ENCODE measurements around the gene TMEM129.

- TF ChIP-seq POLR2AphosphoS5 (IDR thresholded peaks at IDR 0.05) = no peak
- TF ChIP-seq, protein P1, sequence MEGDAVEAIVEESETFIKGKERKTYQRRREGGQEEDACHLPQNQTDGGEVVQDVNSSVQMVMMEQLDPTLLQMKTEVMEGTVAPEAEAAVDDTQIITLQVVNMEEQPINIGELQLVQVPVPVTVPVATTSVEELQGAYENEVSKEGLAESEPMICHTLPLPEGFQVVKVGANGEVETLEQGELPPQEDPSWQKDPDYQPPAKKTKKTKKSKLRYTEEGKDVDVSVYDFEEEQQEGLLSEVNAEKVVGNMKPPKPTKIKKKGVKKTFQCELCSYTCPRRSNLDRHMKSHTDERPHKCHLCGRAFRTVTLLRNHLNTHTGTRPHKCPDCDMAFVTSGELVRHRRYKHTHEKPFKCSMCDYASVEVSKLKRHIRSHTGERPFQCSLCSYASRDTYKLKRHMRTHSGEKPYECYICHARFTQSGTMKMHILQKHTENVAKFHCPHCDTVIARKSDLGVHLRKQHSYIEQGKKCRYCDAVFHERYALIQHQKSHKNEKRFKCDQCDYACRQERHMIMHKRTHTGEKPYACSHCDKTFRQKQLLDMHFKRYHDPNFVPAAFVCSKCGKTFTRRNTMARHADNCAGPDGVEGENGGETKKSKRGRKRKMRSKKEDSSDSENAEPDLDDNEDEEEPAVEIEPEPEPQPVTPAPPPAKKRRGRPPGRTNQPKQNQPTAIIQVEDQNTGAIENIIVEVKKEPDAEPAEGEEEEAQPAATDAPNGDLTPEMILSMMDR (IDR thresholded peaks at IDR 0.05) = no peak
Observed at GRCh38 chr4:1753697-1754311, 32.7 kb upstream of the TMEM129 start.
